GM12878 (cell line): ENCODE data around the gene NDUFB11. TPM values are rescaled to one million over a fixed set of nuclear protein-coding genes. Genes with fewer than 3 reads are reported as not detected.
A peak's percentile ranks its signal among the peaks of the same experiment; 100 is the strongest.

Experiments used
- ATAC-seq: fragments of 200-7000 bp; cut with Tn5 transposase; 3 replicates; pipeline ENCODE4 v1.9.1; 2020; ENCODE audit warnings: mild to moderate bottlenecking, moderate library complexity
- BruUV-seq: library from RNA; stranded (reverse); fragments of 400-500 nt; replicated peaks from 2 replicates; lab custom pipeline; 2021; lab: Mats Ljungman, UMichigan
- CTCF ChIA-PET: fragments of 300-600 bp; sonication (Branson Sonifier 250); formaldehyde crosslinking; extraction: SDS; loops from one replicate; lab custom pipeline; 2021; ENCODE audit warnings: inconsistent platforms; lab: Yijun Ruan, JAX
- POLR2A ChIA-PET: fragments of 350-600 bp; formaldehyde crosslinking; extraction: SDS; loops from one replicate; lab custom pipeline; 2021; ENCODE audit warnings: inconsistent platforms; lab: Charles Lee
- RAD21 ChIA-PET: fragments of 300-600 bp; sonication (Branson Sonifier 250); formaldehyde crosslinking; loops from one replicate; lab custom pipeline; 2023; ENCODE audit warnings: antibody characterized with exemption; ENCODE audit not compliant: unreplicated experiment; lab: Charles Lee
- SMC1A ChIA-PET: fragments of 300-600 bp; sonication (Branson Sonifier 250); formaldehyde crosslinking; loops from one replicate; lab custom pipeline; 2023; ENCODE audit not compliant: unreplicated experiment, uncharacterized antibody; lab: Charles Lee
- DNase-seq: peaks from one replicate; pipeline ENCODE4 v3.0.0-alpha.2; 2011; ENCODE audit warnings: low read depth, low spot score
- FAIRE-seq: peaks from 3 replicates; lab custom pipeline; 2011; peaks lifted over from hg19 to GRCh38; lab: Jason Lieb, UNC
- H2AFZ ChIP-seq: 2 replicates; pipeline ENCODE4 v1.6.0; 2011; ENCODE audit warnings: low read depth, low read length, control low read depth; ENCODE audit not compliant: control insufficient read depth
- H3K27ac ChIP-seq: 2 replicates; pipeline ENCODE4 v1.5.1; 2011; ENCODE audit warnings: control low read depth; ENCODE audit not compliant: control insufficient read depth, insufficient read depth
- H3K27me3 ChIP-seq, 2 experiments: replicated peaks in 1 of 2; 2 replicates each; pipeline versions ENCODE4 v1.6.0 to v1.6.1; 2011; ENCODE audit warnings: low read length in 1 of 2; ENCODE audit not compliant: control insufficient read depth in 2 of 2, insufficient read depth in 2 of 2
- H3K36me3 ChIP-seq, 2 experiments: 2 replicates each; pipeline ENCODE4 v1.5.1; 2011; ENCODE audit warnings: low read length in 1 of 2; ENCODE audit not compliant: control insufficient read depth in 2 of 2, insufficient read depth in 2 of 2
- H3K4me1 ChIP-seq: 2 replicates; pipeline ENCODE4 v1.6.1; 2011; ENCODE audit warnings: mild to moderate bottlenecking, low read length, moderate library complexity, mixed read lengths; ENCODE audit not compliant: control insufficient read depth, insufficient read depth
- H3K4me2 ChIP-seq: 2 replicates; pipeline ENCODE4 v1.6.0; 2011; ENCODE audit warnings: control low read depth; ENCODE audit not compliant: control insufficient read depth, insufficient read depth
- H3K4me3 ChIP-seq: fragments of 200-600 bp; sonication (generic); 2 replicates; pipeline ENCODE4 v1.5.1; 2016
- H3K79me2 ChIP-seq: 2 replicates; pipeline ENCODE4 v1.6.0; 2011; ENCODE audit warnings: low read length; ENCODE audit not compliant: control insufficient read depth, insufficient read depth
- H3K9ac ChIP-seq: 2 replicates; pipeline ENCODE4 v1.8.0; 2011; ENCODE audit warnings: low read length, control low read depth, mixed read lengths; ENCODE audit not compliant: control insufficient read depth, insufficient read depth
- H3K9me3 ChIP-seq: replicated peaks from 3 replicates; pipeline ENCODE4 v1.5.1; 2011; ENCODE audit warnings: mild to moderate bottlenecking, low read length; ENCODE audit not compliant: control insufficient read depth, insufficient read depth
- H4K20me1 ChIP-seq: 2 replicates; pipeline ENCODE4 v1.6.0; 2011; ENCODE audit not compliant: control insufficient read depth, insufficient read depth
- BHLHE40 ChIP-seq, 2 experiments: fragments of 450-650 bp in 1 of 2; IDR thresholded peaks; 2 replicates each; pipeline ENCODE4 v1.6.1; 2011 to 2017; ENCODE audit warnings: low read depth in 2 of 2, borderline replicate concordance in 1 of 2, improper control_type of control experiment in 1 of 2, low read length in 1 of 2, mild to moderate bottlenecking in 1 of 2
- CREM ChIP-seq: IDR thresholded peaks from 2 replicates; pipeline ENCODE4 v1.6.1; 2014; ENCODE audit warnings: antibody characterized with exemption, low read depth
- JUND ChIP-seq: IDR thresholded peaks from 2 replicates; pipeline ENCODE4 v1.6.1; 2012; ENCODE audit warnings: low read depth, mild to moderate bottlenecking, low read length, improper control_type of control experiment, moderate library complexity
- LARP7 ChIP-seq: fragments of 450-650 bp; IDR thresholded peaks from 2 replicates; pipeline ENCODE4 v1.6.1; 2017; ENCODE audit warnings: mild to moderate bottlenecking
- ZBTB40 ChIP-seq: fragments of 450-650 bp; IDR thresholded peaks from 2 replicates; pipeline ENCODE4 v1.6.1; 2016; ENCODE audit warnings: mild to moderate bottlenecking, moderate library complexity, borderline replicate concordance
- whole genome bisulfite sequencing: methylation state at CpG from one replicate; pipeline ENCODE4 v1.1.6; 2016; ENCODE audit warnings: low lambda C conversion rate; ENCODE audit not compliant: insufficient replicate concordance, insufficient coverage; ENCODE audit errors: missing lambda C conversion rate; 5-methylcytosine and 5-hydroxymethylcytosine counted together
- in situ Hi-C: fragments of 300-500 bp; cut with MboI; formaldehyde crosslinking; loops from 9 replicates; pipeline ENCODE4 v1.14.3; 2018; ENCODE audit warnings: mixed read lengths
- intact Hi-C: fragments of 100-400 bp; cut with micrococcal nuclease; formaldehyde crosslinking; loops from one replicate; pipeline ENCODE4 v1.14.2; 2022; ENCODE audit not compliant: unreplicated experiment
- polyA plus RNA-seq, 11 experiments: library from polyadenylated mRNA; depleted of rRNA in 4 of 11; unstranded in 6 of 11; stranded (reverse) in 5 of 11; fragments of >200 nt; fragmentation: Nextera tagmentation in 4 of 11; fragmentation: Illumina TruSeq in 1 of 11; extraction: Ambion mirVana in 4 of 11; extraction: Trizol in 1 of 11; gene quantifications; 1 replicate in 1 of 11; 2 replicates in 10 of 11; pipeline versions ENCODE4 v1.2.1 to v1.2.3, GENCODE V29; 2011 to 2016; ENCODE audit warnings: inconsistent platforms in 2 of 11, missing spikeins in 2 of 11, low read depth in 1 of 11
- total RNA-seq, 4 experiments: library from RNA; depleted of rRNA in 3 of 4; stranded (reverse); fragments of >200 nt in 3 of 4; fragmentation: Illumina TruSeq in 1 of 4; extraction: Trizol in 1 of 4; gene quantifications; 2 replicates each; pipeline versions ENCODE4 v1.2.1 to v1.2.3, GENCODE V29; 2013 to 2021

The NDUFB11 gene
- total and polyA plus RNA-seq, 10 of the 15 experiments (the other 5 are each of a cell fraction or from before 2014, with no cell fraction given): 16.1 to 202 (median 83.3) TPM

- H3K9me3 ChIP-seq: no peaks in the 10 kb centered on the region
- H3K9ac ChIP-seq: peak overlapping the region; percentile 25
- FAIRE-seq (no peak), DNase-seq (no peak), ATAC-seq (no peak)
- H3K27ac ChIP-seq: no peak overlapping the region
- SMC1A ChIA-PET: no interaction called here
- H3K4me2 ChIP-seq: no peak overlapping the region
- no peaks in the 10 kb centered on the region for H4K20me1 ChIP-seq
- POLR2A ChIA-PET: interaction anchor here (0.6 to 1.5 kb wide), 3 partner anchors 14 to 245 kb away, joined by 3 to 5 read pairs (median 4); partner anchors contain the start of genes NDUFB11 and RBM10
- CTCF ChIA-PET: interaction anchor here (1.2 kb wide), 1 partner anchor 15 kb away, joined by 4 read pairs; the partner anchor contains the start of genes NDUFB11 and RBM10
- in situ Hi-C loops (no loop called here), intact Hi-C loops (loop anchor here (1.0 kb wide), 1 partner anchor 14 kb away; the partner anchor contains the start of gene NDUFB11)
- no peaks in the 10 kb centered on the region for H3K36me3 ChIP-seq
- 0 out of 4 replicates have a peak, but pooled peaks cover 0 to 1% of the 10 kb centered on the region in 2 experiments for H3K27me3 ChIP-seq
- TF ChIP-seq LARP7 (no peak), JUND (no peak), CREM (no peak), BHLHE40 (IDR thresholded peaks at IDR 0.05; ENCODE audit: borderline replicate concordance in 1 of 2, low read depth in 2 of 2, low read length in 1 of 2) (no peak), ZBTB40 (no peak)
- H2AFZ ChIP-seq: no peak overlapping the region
- no TSS peak for BruUV-seq
- H3K4me3 ChIP-seq: peak overlapping the region; percentile 63
- 59% methylated on average over 11 of the region's 11 CpGs for WGBS
- RAD21 ChIA-PET: no interaction called here
- H3K79me2 ChIP-seq: peaks cover 2% of the 10 kb centered on the region
- H3K4me1 ChIP-seq: no peaks in the 10 kb centered on the region
Measured at GRCh38 chrX:47129899-47130358, 14.6 kb downstream of the NDUFB11 start.
